Stimulated activated CD4-positive, alpha-beta T cell treated with anti-CD3 and anti-CD28 coated beads, Interleukin-2, amount 100 ng/mL, for 24 hours (primary cell): Measurements from ENCODE around the gene DLGAP1.
A peak's percentile ranks its signal among the peaks of the same experiment; 100 is the strongest.

Experiments used
- DNase-seq, 2 donors: peaks; one replicate each; pipeline ENCODE4 v3.0.0-alpha.2; 2020

DLGAP1 gene

GRCh38 chr18:3649135-3649632, 805.9 kb downstream of the DLGAP1 start:
- no peak for DNase-seq

GRCh38 chr18:3648641-3649040, 806.5 kb downstream of the DLGAP1 start:
- no peak for DNase-seq

- no peak for DNase-seq
Observed at GRCh38 chr18:3648200-3648599, 806.9 kb downstream of the DLGAP1 start.

- no peak for DNase-seq
Observed at GRCh38 chr18:3647636-3648035, 807.5 kb downstream of the DLGAP1 start.

GRCh38 chr18:3645384-3646156, 809.5 kb downstream of the DLGAP1 start:
- DNase-seq = no peak

- DNase-seq = no peak
Observed at GRCh38 chr18:3634250-3634939, 820.7 kb downstream of the DLGAP1 start.

- no peak for DNase-seq
Observed at GRCh38 chr18:3631887-3632286, 823.2 kb downstream of the DLGAP1 start.

- DNase-seq = no peak
Observed at GRCh38 chr18:3626929-3627458, 828.1 kb downstream of the DLGAP1 start.

GRCh38 chr18:3625742-3626091, 829.4 kb downstream of the DLGAP1 start:
- no peak for DNase-seq

- DNase-seq = peak; percentile 65 to 72
Observed at GRCh38 chr18:3624935-3625741, 830.0 kb downstream of the DLGAP1 start.

- DNase-seq = no peak
Observed at GRCh38 chr18:3624546-3624934, 830.6 kb downstream of the DLGAP1 start.

- peak; percentile 33 to 36 for DNase-seq
Observed at GRCh38 chr18:3623769-3624545, 831.1 kb downstream of the DLGAP1 start.

GRCh38 chr18:3620146-3621119, 834.7 kb downstream of the DLGAP1 start:
- no peak for DNase-seq

- no peak for DNase-seq
Observed at GRCh38 chr18:3619746-3620145, 835.4 kb downstream of the DLGAP1 start.

- DNase-seq = no peak
Observed at GRCh38 chr18:3619222-3619621, 835.9 kb downstream of the DLGAP1 start.

GRCh38 chr18:3616744-3617143, 838.4 kb downstream of the DLGAP1 start:
- DNase-seq = no peak

- DNase-seq = no peak
Observed at GRCh38 chr18:3616142-3616541, 839.0 kb downstream of the DLGAP1 start.

GRCh38 chr18:3615374-3615985, 839.6 kb downstream of the DLGAP1 start:
- DNase-seq = no peak

GRCh38 chr18:3612315-3612714, 842.8 kb downstream of the DLGAP1 start:
- DNase-seq = no peak

GRCh38 chr18:3611313-3612090, 843.6 kb downstream of the DLGAP1 start:
- DNase-seq = no peak
